IMR-90 (cell line): ENCODE data around the gene SPDEF. TPM values are rescaled to one million over a fixed set of nuclear protein-coding genes. Genes with fewer than 3 reads are reported as not detected.

Experiments
- ATAC-seq: fragments of 200-7000 bp; cut with Tn5 transposase; 2 replicates; pipeline ENCODE4 v1.9.1; 2020; ENCODE audit warnings: low read depth, mild to moderate bottlenecking, moderate library complexity
- BruUV-seq: library from RNA; stranded (reverse); fragments of 400-500 nt; replicated peaks from 2 replicates; lab custom pipeline; 2021; lab: Mats Ljungman, UMichigan
- CTCF ChIA-PET: fragments of 300-600 bp; formaldehyde crosslinking; extraction: SDS; loops from one replicate; lab custom pipeline; 2021; ENCODE audit warnings: antibody characterized with exemption; lab: Yijun Ruan, JAX
- POLR2A ChIA-PET: fragments of 300-600 bp; sonication (Branson Sonifier 250); formaldehyde crosslinking; loops from one replicate; lab custom pipeline; 2022; ENCODE audit warnings: antibody characterized with exemption; ENCODE audit not compliant: unreplicated experiment; lab: Charles Lee
- DNase-seq: peaks from one replicate; pipeline ENCODE4 v3.0.0; 2013
- H2AFZ ChIP-seq: replicated peaks from 2 replicates; pipeline ENCODE3; 2013; ENCODE audit warnings: low read length, mild to moderate bottlenecking; ENCODE audit not compliant: poor library complexity
- H2AK5ac ChIP-seq: 2 replicates; pipeline ENCODE4 v1.6.1; 2013; ENCODE audit warnings: low read depth, low read length, inconsistent platforms
- H2AK9ac ChIP-seq: replicated peaks from 2 replicates; pipeline ENCODE3; 2013; ENCODE audit warnings: mild to moderate bottlenecking, low read depth, low read length, moderate library complexity; ENCODE audit not compliant: poor library complexity
- H2BK120ac ChIP-seq: 2 replicates; pipeline ENCODE4 v1.6.1; 2013; ENCODE audit warnings: low read depth, low read length, inconsistent platforms
- H2BK15ac ChIP-seq: 3 replicates; pipeline ENCODE4 v1.6.1; 2013; ENCODE audit warnings: low read depth, low read length, inconsistent platforms
- H2BK20ac ChIP-seq: 2 replicates; pipeline ENCODE4 v1.6.1; 2013; ENCODE audit warnings: low read depth, mild to moderate bottlenecking, inconsistent platforms, low read length, moderate library complexity
- H2BK5ac ChIP-seq: 2 replicates; pipeline ENCODE4 v1.6.1; 2013; ENCODE audit warnings: mild to moderate bottlenecking, low read depth, low read length, inconsistent platforms; ENCODE audit not compliant: poor library complexity, severe bottlenecking
- H3K14ac ChIP-seq: replicated peaks from 2 replicates; pipeline ENCODE4 v1.6.1; 2013; ENCODE audit warnings: low read depth, low read length, inconsistent platforms
- H3K18ac ChIP-seq: 2 replicates; pipeline ENCODE4 v1.6.1; 2013; ENCODE audit warnings: low read depth, low read length, control low read depth
- H3K23ac ChIP-seq: 2 replicates; pipeline ENCODE4 v1.6.1; 2013; ENCODE audit warnings: low read depth, low read length, inconsistent platforms
- H3K27ac ChIP-seq: 2 replicates; pipeline ENCODE4 v1.5.1; 2013; ENCODE audit warnings: mild to moderate bottlenecking, control low read depth, low read length; ENCODE audit not compliant: insufficient read depth
- H3K27me3 ChIP-seq: 2 replicates; pipeline ENCODE4 v1.6.1; 2013; ENCODE audit warnings: low read length; ENCODE audit not compliant: control insufficient read depth, insufficient read depth
- H3K36me3 ChIP-seq: 2 replicates; pipeline ENCODE4 v1.6.1; 2013; ENCODE audit warnings: low read length, mixed read lengths; ENCODE audit not compliant: control insufficient read depth, insufficient read depth
- H3K4ac ChIP-seq: 2 replicates; pipeline ENCODE4 v1.6.1; 2013; ENCODE audit warnings: low read depth, low read length, inconsistent platforms
- H3K4me1 ChIP-seq: 2 replicates; pipeline ENCODE4 v1.6.1; 2013; ENCODE audit warnings: low read length, mixed read lengths; ENCODE audit not compliant: control insufficient read depth, insufficient read depth
- H3K4me2 ChIP-seq: 2 replicates; pipeline ENCODE4 v1.6.1; 2013; ENCODE audit warnings: low read depth, mild to moderate bottlenecking, control low read depth, low read length, moderate library complexity
- H3K4me3 ChIP-seq: 2 replicates; pipeline ENCODE4 v1.5.1; 2013; ENCODE audit warnings: low read depth, mild to moderate bottlenecking, control low read depth, low read length, moderate library complexity; ENCODE audit not compliant: insufficient read depth
- H3K56ac ChIP-seq: 2 replicates; pipeline ENCODE4 v1.6.1; 2013; ENCODE audit warnings: low read length, inconsistent platforms; ENCODE audit not compliant: insufficient read depth; ENCODE audit errors: extremely low read depth
- H3K79me1 ChIP-seq, 2 experiments: 2 replicates each; pipeline ENCODE4 v1.6.1; 2013; ENCODE audit warnings: low read length in 2 of 2, inconsistent platforms in 1 of 2, low read depth in 1 of 2
- H3K9ac ChIP-seq: 2 replicates; pipeline ENCODE4 v1.6.1; 2013; ENCODE audit warnings: low read depth, low read length, control low read depth
- H3K9me1 ChIP-seq: 2 replicates; pipeline ENCODE4 v1.6.1; 2013; ENCODE audit warnings: low read length, inconsistent platforms; ENCODE audit not compliant: insufficient read depth
- H3K9me3 ChIP-seq: 2 replicates; pipeline ENCODE4 v1.6.1; 2013; ENCODE audit warnings: low read length; ENCODE audit not compliant: control insufficient read depth, insufficient read depth
- H4K20me1 ChIP-seq: 2 replicates; pipeline ENCODE4 v1.6.1; 2013; ENCODE audit warnings: low read length, inconsistent platforms; ENCODE audit not compliant: insufficient read depth
- H4K5ac ChIP-seq: 2 replicates; pipeline ENCODE4 v1.6.1; 2013; ENCODE audit warnings: mild to moderate bottlenecking, low read depth, low read length, control low read depth
- H4K8ac ChIP-seq, 2 experiments: 2 replicates each; pipeline ENCODE4 v1.6.1; 2013; ENCODE audit warnings: low read depth in 2 of 2, low read length in 2 of 2, control low read depth in 1 of 2, inconsistent platforms in 1 of 2
- H4K91ac ChIP-seq: 2 replicates; pipeline ENCODE4 v1.6.1; 2013; ENCODE audit warnings: low read depth, low read length, inconsistent platforms; ENCODE audit not compliant: insufficient read depth
- BHLHE40 ChIP-seq: fragments of 150-350 bp; IDR thresholded peaks from 2 replicates; pipeline ENCODE4 v1.6.1; 2016; ENCODE audit warnings: mild to moderate bottlenecking, low read depth, low read length
- CEBPB ChIP-seq: IDR thresholded peaks from 2 replicates; pipeline ENCODE4 v1.6.1; 2012; ENCODE audit warnings: low read depth, low read length, improper control_type of control experiment
- CHD1 ChIP-seq: IDR thresholded peaks from 2 replicates; pipeline ENCODE4 v1.6.1; 2012; ENCODE audit warnings: low read depth, low read length, improper control_type of control experiment
- ELK1 ChIP-seq: fragments of 150-350 bp; IDR thresholded peaks from 2 replicates; pipeline ENCODE4 v1.6.1; 2016; ENCODE audit warnings: low read depth, mild to moderate bottlenecking, low read length, moderate library complexity, borderline replicate concordance
- FOS ChIP-seq: fragments of 150-350 bp; IDR thresholded peaks from 2 replicates; pipeline ENCODE4 v1.6.1; 2016; ENCODE audit warnings: low read depth, low read length
- MAFK ChIP-seq: IDR thresholded peaks from 2 replicates; pipeline ENCODE4 v1.6.1; 2012; ENCODE audit warnings: low read depth, low read length, improper control_type of control experiment
- MAZ ChIP-seq: IDR thresholded peaks from 2 replicates; pipeline ENCODE4 v1.6.1; 2012; ENCODE audit warnings: low read depth, mild to moderate bottlenecking, low read length, improper control_type of control experiment, moderate library complexity, borderline replicate concordance
- MXI1 ChIP-seq: IDR thresholded peaks from 2 replicates; pipeline ENCODE4 v1.6.1; 2012; ENCODE audit warnings: low read depth, mild to moderate bottlenecking, low read length, moderate library complexity, borderline replicate concordance
- NFE2L2 ChIP-seq: fragments of 150-350 bp; IDR thresholded peaks from 2 replicates; pipeline ENCODE4 v1.6.1; 2016; ENCODE audit warnings: low read depth, mild to moderate bottlenecking, low read length
- POLR2A ChIP-seq: IDR thresholded peaks from 2 replicates; pipeline ENCODE4 v1.6.1; 2012; ENCODE audit warnings: mild to moderate bottlenecking, low read depth, low read length
- RAD21 ChIP-seq: IDR thresholded peaks from 2 replicates; pipeline ENCODE4 v1.6.1; 2012; ENCODE audit warnings: low read length, improper control_type of control experiment
- RCOR1 ChIP-seq: IDR thresholded peaks from 2 replicates; pipeline ENCODE4 v1.6.1; 2012; ENCODE audit warnings: mild to moderate bottlenecking, low read length, improper control_type of control experiment; ENCODE audit not compliant: insufficient replicate concordance
- RFX5 ChIP-seq: IDR thresholded peaks from 2 replicates; pipeline ENCODE4 v1.8.0; 2012; ENCODE audit warnings: low read depth, mild to moderate bottlenecking, low read length, moderate library complexity
- SMC3 ChIP-seq: fragments of 150-350 bp; IDR thresholded peaks from 2 replicates; pipeline ENCODE4 v1.6.1; 2016; ENCODE audit warnings: low read depth, mild to moderate bottlenecking, antibody characterized with exemption, low read length, moderate library complexity
- USF2 ChIP-seq: fragments of 150-350 bp; IDR thresholded peaks from 2 replicates; pipeline ENCODE4 v1.6.1; 2017; ENCODE audit warnings: mild to moderate bottlenecking, antibody characterized with exemption, low read length, low read depth
- WGBS, 2 experiments: methylation state at CpG; one replicate each; pipeline versions ENCODE4 v1.1.5 to v1.1.7; 2013; ENCODE audit warnings: missing lambda C conversion rate in 2 of 2; ENCODE audit not compliant: insufficient read length in 1 of 2; ENCODE audit errors: extremely low coverage in 2 of 2; 5-methylcytosine and 5-hydroxymethylcytosine counted together
- dilution Hi-C: fragments of 300-500 bp; cut with HindIII; formaldehyde crosslinking; loops from one replicate; pipeline ENCODE4 v1.14.3; 2018; ENCODE audit warnings: low sequenced_read_pairs; ENCODE audit not compliant: unreplicated experiment
- in situ Hi-C: fragments of 300-500 bp; cut with MboI; formaldehyde crosslinking; loops from 3 replicates; pipeline ENCODE4 v1.14.3; 2019; ENCODE audit warnings: low sequenced_read_pairs, inconsistent platforms, mixed read lengths
- intact Hi-C: fragments of 100-400 bp; cut with micrococcal nuclease; formaldehyde crosslinking; loops from 2 replicates; pipeline ENCODE4 v1.10.0; 2022
- polyA plus RNA-seq, 3 experiments: library from polyadenylated mRNA; depleted of rRNA; stranded (reverse); fragments of >200 nt; gene quantifications; 2 replicates each; pipeline ENCODE4 v1.2.3, GENCODE V29; 2012; ENCODE audit warnings: low replicate concordance in 1 of 3
- total RNA-seq: library from RNA; depleted of rRNA; stranded (reverse); fragments of >200 nt; gene quantifications from 2 replicates; pipeline ENCODE4 v1.2.3, GENCODE V29; 2012

The SPDEF gene
- total and polyA plus RNA-seq, 2 of the 4 experiments (the other 2 are of a cell fraction): 0.05 TPM; not detected in 1

- no peak overlapping the region for H4K8ac ChIP-seq
- no peaks in the 10 kb centered on the region for H3K36me3 ChIP-seq
- H2BK20ac ChIP-seq: no peak overlapping the region
- H3K9me3 ChIP-seq: no peaks in the 10 kb centered on the region
- WGBS, 2 experiments: 100% methylated on average over 1 of the region's 7 CpGs; no CpG with 5 or more reads in 1 of the 2 experiments
- ATAC-seq (no peak), DNase-seq (no peak)
- H3K27ac ChIP-seq: no peak overlapping the region
- POLR2A ChIA-PET: no interaction called here
- no peak overlapping the region for H3K56ac ChIP-seq
- H4K5ac ChIP-seq: no peak overlapping the region
- CTCF ChIA-PET: no interaction called here
- no peak overlapping the region for H3K18ac ChIP-seq
- BruUV-seq: no TSS peak
- H3K4me3 ChIP-seq: no peak overlapping the region
- dilution Hi-C loops (no loop called here), intact Hi-C loops (no loop called here), in situ Hi-C loops (no loop called here)
- H3K79me1 ChIP-seq: peaks cover 0 to 10% of the 10 kb centered on the region in 2 experiments; a peak in 1 of 4 replicates
- peaks cover 5% of the 10 kb centered on the region; the same call in 1 of the 2 replicates for H4K20me1 ChIP-seq
- H3K23ac ChIP-seq: no peak overlapping the region
- no peak overlapping the region for H2BK120ac ChIP-seq
- H2AK5ac ChIP-seq: no peak overlapping the region
- H3K9ac ChIP-seq: no peak overlapping the region
- no peak overlapping the region for H3K14ac ChIP-seq
- no peak overlapping the region for H3K4ac ChIP-seq
- no peaks in the 10 kb centered on the region; the same call in 1 of the 2 replicates for H3K4me1 ChIP-seq
- H3K27me3 ChIP-seq: no peaks in the 10 kb centered on the region
- H4K91ac ChIP-seq: no peak overlapping the region
- H3K4me2 ChIP-seq: no peak overlapping the region
- H3K9me1 ChIP-seq: peaks cover 8% of the 10 kb centered on the region; the same call in 1 of the 2 replicates
- no peak overlapping the region for H2AK9ac ChIP-seq
- no peak overlapping the region for H2AFZ ChIP-seq
- H2BK5ac ChIP-seq: no peak overlapping the region
- H2BK15ac ChIP-seq: no peak overlapping the region
- TF ChIP-seq CHD1 (no peak), RFX5 (no peak), POLR2A (no peak), RAD21 (no peak), BHLHE40 (no peak), MAZ (no peak), SMC3 (no peak), NFE2L2 (no peak), RCOR1 (no peak), MAFK (no peak), MXI1 (no peak), USF2 (no peak), CEBPB (no peak), ELK1 (no peak), FOS (no peak)
Measured at GRCh38 chr6:34578445-34579262, 22.5 kb upstream of the SPDEF start.
